ENCODE results near the gene DLK1. TPM values are rescaled to one million over a fixed set of nuclear protein-coding genes. Genes with fewer than 3 reads are reported as not detected.

DLK1 gene
- polyA plus RNA-seq, 1 of the 3 experiments (the other 2 are of a cell fraction): 1.7 TPM

GRCh38 chr14:100738269-100738691 lies 11.6 kb downstream of the DLK1 start:
- POLR2A ChIA-PET: interaction anchor here (1.0 to 3.2 kb wide), 14 partner anchors 9 to 926 kb away, joined by 3 to 12 read pairs (median 5); no protein-coding TSS in a partner anchor
- Histone ChIP-seq H3K4me2 (no peak overlapping the region), H3K9me2 (no peaks in the 10 kb centered on the region), H3K9me3 (no peaks in the 10 kb centered on the region), H4K20me1 (ENCODE audit: insufficient read depth) (no peaks in the 10 kb centered on the region), H3K4me1 (ENCODE audit: control insufficient read depth in 1 of 2, insufficient read depth in 2 of 2, low read depth in 1 of 2, low read length in 1 of 2) (peaks cover 0 to 22% of the 10 kb centered on the region in 2 experiments; a peak in 1 of 4 replicates), H3K27me3 (ENCODE audit: insufficient read depth) (no peaks in the 10 kb centered on the region), H3K27ac (ENCODE audit: low read depth in 2 of 2, low read length in 1 of 2) (peak overlapping the region in 1 of 2 experiments; percentile 62; a peak in 2 of 4 replicates), H3K9ac (no peak overlapping the region), H3K36me3 (replicated peaks in 1 of 2; ENCODE audit: control insufficient read depth in 1 of 2, insufficient read depth in 2 of 2, low read length in 1 of 2) (no peaks in the 10 kb centered on the region), H3K4me3 (ENCODE audit: low read depth in 2 of 2, low read length in 1 of 2) (no peak overlapping the region), H3K79me2 (ENCODE audit: insufficient read depth) (no peaks in the 10 kb centered on the region), H2AFZ (ENCODE audit: low read depth) (no peak overlapping the region), H3F3A (replicated peaks; ENCODE audit: insufficient read depth) (no peaks in the 10 kb centered on the region)
- peak; percentile 44 for DNase-seq
- TF ChIP-seq RCOR1 (IDR thresholded peaks at IDR 0.05; ENCODE audit: low read length) (no peak), TEAD4 (IDR thresholded peaks at IDR 0.05; ENCODE audit: borderline replicate concordance, insufficient read depth) (no peak), TCF12 (IDR thresholded peaks at IDR 0.05) (no peak), NRF1 (IDR thresholded peaks at IDR 0.05; ENCODE audit: low read depth, low read length) (no peak), MEF2A (IDR thresholded peaks at IDR 0.05; ENCODE audit: borderline replicate concordance, low read depth) (no peak), GABPA (IDR thresholded peaks at IDR 0.05; ENCODE audit: low read depth) (no peak), YY1 (IDR thresholded peaks at IDR 0.05; ENCODE audit: low read depth) (no peak), FOXM1 (IDR thresholded peaks at IDR 0.05; ENCODE audit: low read depth) (no peak), IRF3 (IDR thresholded peaks at IDR 0.05; ENCODE audit: low read depth, low read length) (no peak), NFIC (IDR thresholded peaks at IDR 0.05; ENCODE audit: borderline replicate concordance) (no peak), MXI1 (IDR thresholded peaks at IDR 0.05; ENCODE audit: low read depth, low read length) (no peak)
- TF ChIP-seq, protein P1, sequence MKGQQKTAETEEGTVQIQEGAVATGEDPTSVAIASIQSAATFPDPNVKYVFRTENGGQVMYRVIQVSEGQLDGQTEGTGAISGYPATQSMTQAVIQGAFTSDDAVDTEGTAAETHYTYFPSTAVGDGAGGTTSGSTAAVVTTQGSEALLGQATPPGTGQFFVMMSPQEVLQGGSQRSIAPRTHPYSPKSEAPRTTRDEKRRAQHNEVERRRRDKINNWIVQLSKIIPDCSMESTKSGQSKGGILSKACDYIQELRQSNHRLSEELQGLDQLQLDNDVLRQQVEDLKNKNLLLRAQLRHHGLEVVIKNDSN (IDR thresholded peaks at IDR 0.05; ENCODE audit: borderline replicate concordance, low read depth): no peak
- TF ChIP-seq, protein P2, sequence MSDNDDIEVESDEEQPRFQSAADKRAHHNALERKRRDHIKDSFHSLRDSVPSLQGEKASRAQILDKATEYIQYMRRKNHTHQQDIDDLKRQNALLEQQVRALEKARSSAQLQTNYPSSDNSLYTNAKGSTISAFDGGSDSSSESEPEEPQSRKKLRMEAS (IDR thresholded peaks at IDR 0.05; ENCODE audit: low read depth): no peak
- TF ChIP-seq, protein P3, sequence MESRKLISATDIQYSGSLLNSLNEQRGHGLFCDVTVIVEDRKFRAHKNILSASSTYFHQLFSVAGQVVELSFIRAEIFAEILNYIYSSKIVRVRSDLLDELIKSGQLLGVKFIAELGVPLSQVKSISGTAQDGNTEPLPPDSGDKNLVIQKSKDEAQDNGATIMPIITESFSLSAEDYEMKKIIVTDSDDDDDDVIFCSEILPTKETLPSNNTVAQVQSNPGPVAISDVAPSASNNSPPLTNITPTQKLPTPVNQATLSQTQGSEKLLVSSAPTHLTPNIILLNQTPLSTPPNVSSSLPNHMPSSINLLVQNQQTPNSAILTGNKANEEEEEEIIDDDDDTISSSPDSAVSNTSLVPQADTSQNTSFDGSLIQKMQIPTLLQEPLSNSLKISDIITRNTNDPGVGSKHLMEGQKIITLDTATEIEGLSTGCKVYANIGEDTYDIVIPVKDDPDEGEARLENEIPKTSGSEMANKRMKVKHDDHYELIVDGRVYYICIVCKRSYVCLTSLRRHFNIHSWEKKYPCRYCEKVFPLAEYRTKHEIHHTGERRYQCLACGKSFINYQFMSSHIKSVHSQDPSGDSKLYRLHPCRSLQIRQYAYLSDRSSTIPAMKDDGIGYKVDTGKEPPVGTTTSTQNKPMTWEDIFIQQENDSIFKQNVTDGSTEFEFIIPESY (IDR thresholded peaks at IDR 0.05; ENCODE audit: borderline replicate concordance, low read depth): no peak
- TF ChIP-seq, protein P4, sequence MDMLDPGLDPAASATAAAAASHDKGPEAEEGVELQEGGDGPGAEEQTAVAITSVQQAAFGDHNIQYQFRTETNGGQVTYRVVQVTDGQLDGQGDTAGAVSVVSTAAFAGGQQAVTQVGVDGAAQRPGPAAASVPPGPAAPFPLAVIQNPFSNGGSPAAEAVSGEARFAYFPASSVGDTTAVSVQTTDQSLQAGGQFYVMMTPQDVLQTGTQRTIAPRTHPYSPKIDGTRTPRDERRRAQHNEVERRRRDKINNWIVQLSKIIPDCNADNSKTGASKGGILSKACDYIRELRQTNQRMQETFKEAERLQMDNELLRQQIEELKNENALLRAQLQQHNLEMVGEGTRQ (IDR thresholded peaks at IDR 0.05; ENCODE audit: borderline replicate concordance, low read depth, low read length): no peak
- TF ChIP-seq, protein P5, sequence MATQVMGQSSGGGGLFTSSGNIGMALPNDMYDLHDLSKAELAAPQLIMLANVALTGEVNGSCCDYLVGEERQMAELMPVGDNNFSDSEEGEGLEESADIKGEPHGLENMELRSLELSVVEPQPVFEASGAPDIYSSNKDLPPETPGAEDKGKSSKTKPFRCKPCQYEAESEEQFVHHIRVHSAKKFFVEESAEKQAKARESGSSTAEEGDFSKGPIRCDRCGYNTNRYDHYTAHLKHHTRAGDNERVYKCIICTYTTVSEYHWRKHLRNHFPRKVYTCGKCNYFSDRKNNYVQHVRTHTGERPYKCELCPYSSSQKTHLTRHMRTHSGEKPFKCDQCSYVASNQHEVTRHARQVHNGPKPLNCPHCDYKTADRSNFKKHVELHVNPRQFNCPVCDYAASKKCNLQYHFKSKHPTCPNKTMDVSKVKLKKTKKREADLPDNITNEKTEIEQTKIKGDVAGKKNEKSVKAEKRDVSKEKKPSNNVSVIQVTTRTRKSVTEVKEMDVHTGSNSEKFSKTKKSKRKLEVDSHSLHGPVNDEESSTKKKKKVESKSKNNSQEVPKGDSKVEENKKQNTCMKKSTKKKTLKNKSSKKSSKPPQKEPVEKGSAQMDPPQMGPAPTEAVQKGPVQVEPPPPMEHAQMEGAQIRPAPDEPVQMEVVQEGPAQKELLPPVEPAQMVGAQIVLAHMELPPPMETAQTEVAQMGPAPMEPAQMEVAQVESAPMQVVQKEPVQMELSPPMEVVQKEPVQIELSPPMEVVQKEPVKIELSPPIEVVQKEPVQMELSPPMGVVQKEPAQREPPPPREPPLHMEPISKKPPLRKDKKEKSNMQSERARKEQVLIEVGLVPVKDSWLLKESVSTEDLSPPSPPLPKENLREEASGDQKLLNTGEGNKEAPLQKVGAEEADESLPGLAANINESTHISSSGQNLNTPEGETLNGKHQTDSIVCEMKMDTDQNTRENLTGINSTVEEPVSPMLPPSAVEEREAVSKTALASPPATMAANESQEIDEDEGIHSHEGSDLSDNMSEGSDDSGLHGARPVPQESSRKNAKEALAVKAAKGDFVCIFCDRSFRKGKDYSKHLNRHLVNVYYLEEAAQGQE (IDR thresholded peaks at IDR 0.05; ENCODE audit: low read depth, low read length): no peak
- CTCF ChIA-PET: interaction anchor here (1.0 to 3.3 kb wide), 4 partner anchors 61 to 497 kb away, joined by 3 to 10 read pairs (median 5); no protein-coding TSS in a partner anchor
- 51% methylated on average over 4 of the region's 6 CpGs for WGBS (ENCODE audit: low lambda C conversion rate)

Measured in SK-N-SH (cell line).